Coronary artery (tissue), 2 donors: ENCODE data around the gene FAM83F.

Source experiments
- DNase-seq: peaks from one replicate; pipeline ENCODE4 v3.0.0-alpha.2; 2017; ENCODE audit warnings: low spot score
- H3K27ac ChIP-seq, 2 donors: fragments of 200-600 bp; sonication (generic); one replicate each; pipeline ENCODE4 v1.5.1; 2016 to 2019
- H3K4me3 ChIP-seq: fragments of 200-600 bp; sonication (generic); 2 replicates; pipeline ENCODE4 v1.5.1; 2016; ENCODE audit warnings: mild to moderate bottlenecking, moderate library complexity
- TF ChIP-seq, protein P1 (sequence below): fragments of 200-600 bp; sonication (generic); IDR thresholded peaks from one replicate; pipeline ENCODE4 v1.5.1; 2019; ENCODE audit warnings: antibody characterized with exemption

Gene FAM83F

DNA sequence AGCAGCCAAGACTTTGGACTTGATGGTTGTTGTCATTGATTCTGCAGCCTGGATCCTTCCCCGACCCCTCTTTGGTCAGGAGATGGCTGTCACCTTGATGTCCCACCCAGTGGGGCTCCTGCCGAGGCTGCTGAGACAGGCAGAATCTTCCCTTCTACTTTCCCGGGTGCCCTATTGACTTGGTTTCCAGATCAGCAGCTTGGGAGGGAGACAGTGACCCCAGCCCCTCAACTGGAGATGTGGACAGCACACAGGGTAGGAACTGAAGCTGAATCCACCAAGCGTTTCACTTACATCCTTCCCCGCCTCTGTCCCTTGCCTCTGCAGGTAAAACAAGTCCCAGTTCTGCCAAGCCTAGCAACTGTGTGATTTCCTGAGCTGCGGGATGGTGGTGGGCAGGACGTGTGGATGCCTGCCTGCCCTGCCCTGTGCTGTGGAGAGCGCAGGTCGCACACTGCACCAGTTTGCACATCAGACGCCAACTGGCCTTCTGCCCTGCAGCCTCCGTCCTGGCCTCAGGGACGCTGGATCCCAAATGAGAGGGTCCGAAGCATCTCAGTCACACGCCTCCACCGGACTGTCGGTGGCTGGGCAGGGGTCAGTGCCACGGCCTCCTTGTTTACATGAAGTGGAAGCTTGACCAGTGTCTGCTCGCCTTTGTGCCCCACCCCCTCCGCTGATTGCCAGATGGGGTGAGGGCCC lies 34.6 kb downstream of the FAM83F start:
- DNase-seq, result no peak
- no peak overlapping the region for H3K27ac ChIP-seq
- H3K4me3 ChIP-seq, result no peak overlapping the region
- TF ChIP-seq, protein P1, sequence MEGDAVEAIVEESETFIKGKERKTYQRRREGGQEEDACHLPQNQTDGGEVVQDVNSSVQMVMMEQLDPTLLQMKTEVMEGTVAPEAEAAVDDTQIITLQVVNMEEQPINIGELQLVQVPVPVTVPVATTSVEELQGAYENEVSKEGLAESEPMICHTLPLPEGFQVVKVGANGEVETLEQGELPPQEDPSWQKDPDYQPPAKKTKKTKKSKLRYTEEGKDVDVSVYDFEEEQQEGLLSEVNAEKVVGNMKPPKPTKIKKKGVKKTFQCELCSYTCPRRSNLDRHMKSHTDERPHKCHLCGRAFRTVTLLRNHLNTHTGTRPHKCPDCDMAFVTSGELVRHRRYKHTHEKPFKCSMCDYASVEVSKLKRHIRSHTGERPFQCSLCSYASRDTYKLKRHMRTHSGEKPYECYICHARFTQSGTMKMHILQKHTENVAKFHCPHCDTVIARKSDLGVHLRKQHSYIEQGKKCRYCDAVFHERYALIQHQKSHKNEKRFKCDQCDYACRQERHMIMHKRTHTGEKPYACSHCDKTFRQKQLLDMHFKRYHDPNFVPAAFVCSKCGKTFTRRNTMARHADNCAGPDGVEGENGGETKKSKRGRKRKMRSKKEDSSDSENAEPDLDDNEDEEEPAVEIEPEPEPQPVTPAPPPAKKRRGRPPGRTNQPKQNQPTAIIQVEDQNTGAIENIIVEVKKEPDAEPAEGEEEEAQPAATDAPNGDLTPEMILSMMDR, result no peak

DNA sequence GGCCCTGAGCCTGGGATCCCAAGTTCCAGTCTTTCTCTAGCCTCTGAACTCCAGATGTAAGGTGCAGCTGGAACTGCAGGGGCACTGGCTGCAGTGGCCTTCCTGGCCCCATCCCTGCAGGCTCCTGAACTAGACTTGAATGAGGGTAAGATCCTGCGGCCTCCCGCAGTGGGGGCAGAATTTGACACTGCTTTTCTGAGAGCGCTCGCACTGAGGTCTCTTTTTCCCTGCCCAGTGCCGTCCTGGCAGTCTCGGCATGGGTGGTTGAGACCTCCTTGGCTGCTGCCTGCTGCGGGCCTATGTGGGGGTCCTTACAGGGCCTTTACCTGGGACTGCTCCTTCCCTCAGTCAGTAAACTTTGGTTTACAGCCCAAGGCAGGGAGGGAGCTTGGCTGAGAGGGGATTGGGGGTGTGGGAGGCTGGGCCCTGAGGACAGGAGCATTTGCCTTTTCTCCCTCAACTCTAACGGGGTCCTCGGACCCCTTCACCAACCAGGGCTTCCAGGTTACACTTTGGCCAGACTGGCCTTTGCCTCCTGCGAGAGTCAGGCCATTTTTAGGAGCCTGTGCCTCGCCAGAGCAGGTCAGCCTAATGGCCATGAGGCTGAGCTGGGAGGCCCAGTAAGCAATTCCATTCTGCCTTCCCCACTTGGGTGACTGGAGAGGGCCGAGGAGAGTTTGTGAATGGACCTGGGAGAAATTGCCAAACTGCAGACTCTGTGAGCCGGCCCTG lies 35.4 kb downstream of the FAM83F start:
- no peak overlapping the region for H3K4me3 ChIP-seq
- TF ChIP-seq, protein P1, result no peak
- DNase-seq, result no peak
- H3K27ac ChIP-seq, result no peak overlapping the region

DNA sequence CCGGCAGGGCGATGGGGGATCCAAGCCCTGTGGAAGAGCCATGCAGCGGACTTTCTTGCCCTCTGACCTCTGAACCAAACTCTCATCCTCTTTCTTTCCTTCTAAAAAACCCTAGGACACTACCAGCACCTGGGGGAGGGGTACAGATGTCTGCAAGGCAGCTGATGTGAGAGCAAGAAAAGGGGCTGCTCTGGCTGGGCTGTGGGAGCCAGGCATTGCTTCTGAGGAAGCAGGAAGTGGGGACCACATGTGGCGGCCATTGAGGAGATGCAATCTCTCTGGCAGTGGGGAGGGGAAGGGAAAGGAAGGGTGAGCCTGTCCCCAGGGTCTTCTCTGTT lies 36.0 kb downstream of the FAM83F start:
- Histone ChIP-seq H3K4me3 (no peak overlapping the region), H3K27ac (no peak overlapping the region)
- DNase-seq, result no peak
- TF ChIP-seq, protein P1, result no peak

DNA sequence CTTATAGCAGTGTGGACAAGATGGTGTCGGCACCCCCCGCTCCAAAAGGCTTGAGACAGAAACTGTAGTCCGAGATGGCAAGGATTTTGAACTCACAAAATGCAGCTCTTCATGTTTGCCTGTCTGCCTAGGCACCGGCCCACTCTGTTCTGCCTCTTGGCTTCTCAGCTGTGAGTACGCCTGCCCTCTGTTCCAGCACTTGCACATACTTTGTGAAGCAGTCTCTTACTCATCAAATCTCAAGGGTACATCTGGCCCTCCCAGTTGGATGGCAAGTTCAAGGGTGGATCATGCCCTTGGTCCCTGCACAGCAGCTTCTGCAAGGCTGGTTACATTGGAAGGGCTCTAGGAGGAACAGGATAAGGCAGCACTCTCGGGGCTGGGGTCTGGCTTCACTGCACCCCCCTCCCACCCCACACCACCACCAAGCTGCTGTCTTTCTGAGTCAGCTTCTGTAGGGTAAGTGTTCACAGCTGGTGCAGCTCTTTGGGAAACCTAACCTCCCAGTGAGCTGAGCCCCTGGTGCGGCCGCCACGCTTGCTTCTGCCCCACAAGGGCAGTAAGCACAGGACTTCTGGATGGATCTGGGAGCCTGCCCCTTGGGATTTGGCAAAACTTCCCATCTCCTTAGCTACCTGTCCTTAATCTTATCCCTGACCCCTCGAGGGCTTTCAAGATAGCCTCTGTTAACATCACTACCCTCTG lies 37.2 kb downstream of the FAM83F start:
- TF ChIP-seq, protein P1, result no peak
- no peak overlapping the region for H3K4me3 ChIP-seq
- no peak overlapping the region for H3K27ac ChIP-seq
- DNase-seq, result no peak

DNA sequence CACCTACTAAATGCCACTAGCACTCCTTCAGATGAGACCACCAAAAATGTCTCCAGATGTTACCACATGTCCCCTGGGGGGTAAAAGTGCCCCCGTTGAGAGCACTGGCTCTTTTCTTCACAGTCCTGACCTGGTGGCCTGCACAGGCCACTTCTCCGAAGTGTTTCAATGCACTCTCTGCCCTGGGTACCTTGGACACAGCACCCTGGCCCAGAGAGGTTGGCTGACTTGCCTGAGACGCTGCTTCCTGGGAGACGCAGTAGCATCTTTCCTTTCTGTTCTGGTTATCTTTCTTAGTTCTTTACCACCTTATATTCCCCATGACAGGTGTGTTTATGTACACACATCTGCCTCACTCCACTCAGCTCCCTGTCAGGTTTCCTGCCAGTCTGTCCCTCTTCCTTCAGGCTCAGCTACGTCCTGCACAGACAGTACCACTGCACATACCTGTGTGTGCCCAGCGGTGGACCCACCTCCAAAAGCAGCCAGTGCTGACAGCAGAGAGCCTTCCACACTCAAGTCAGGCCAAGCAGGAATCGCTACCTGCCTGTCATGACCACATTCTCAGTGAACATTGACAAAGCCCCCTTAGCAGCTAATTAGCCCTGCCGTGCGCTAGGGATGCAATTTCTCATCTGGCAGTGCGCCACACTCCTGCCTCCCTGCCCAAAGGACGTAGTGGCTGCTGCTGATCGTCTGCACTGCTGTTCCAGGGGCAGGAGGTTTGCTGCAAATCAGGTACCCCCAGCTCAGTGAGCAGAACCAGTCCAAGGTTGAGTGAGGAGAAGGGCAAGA lies 39.0 kb downstream of the FAM83F start:
- DNase-seq, result no peak
- TF ChIP-seq, protein P1, result no peak
- Histone ChIP-seq H3K4me3 (no peak overlapping the region), H3K27ac (no peak overlapping the region)

DNA sequence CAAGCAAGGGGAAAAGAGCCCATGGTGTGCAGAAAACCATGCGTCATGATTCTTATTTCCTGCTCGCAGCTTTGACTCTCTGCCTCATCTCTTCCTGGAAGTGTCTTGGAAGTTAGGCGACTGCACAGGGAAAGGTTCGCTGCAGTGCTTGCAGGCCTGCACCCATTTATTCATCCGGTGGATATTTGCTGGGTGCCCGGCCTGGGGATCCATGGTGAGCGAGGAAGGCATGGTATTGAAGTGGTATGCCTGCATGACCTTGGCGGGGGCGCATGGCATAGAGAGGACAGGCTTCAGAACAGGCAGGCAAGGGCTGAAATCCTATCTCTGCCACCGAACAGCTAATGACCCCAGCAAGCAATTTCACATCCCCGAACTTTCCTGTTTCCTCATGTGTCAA lies 40.6 kb downstream of the FAM83F start:
- no peak overlapping the region for H3K27ac ChIP-seq
- no peak overlapping the region for H3K4me3 ChIP-seq
- TF ChIP-seq, protein P1, result no peak
- no peak for DNase-seq
